Stimulated activated CD8-positive, alpha-beta memory T cell treated with anti-CD3 and anti-CD28 coated beads, Interleukin-12 subunit alpha, Interleukin-12 subunit beta, amount 100 ng/mL, for 24 hours (primary cell): ENCODE results near the gene HCN2.
"Not testable (repeated sequence)": the region's sequence is repeated elsewhere in the genome, so short reads cannot be mapped to it uniquely, and the experiment has no call there.

ENCODE experiments used
- DNase-seq: peaks from one replicate; pipeline ENCODE4 v3.0.0-alpha.2; 2020; ENCODE audit errors: extremely low read depth

The HCN2 gene

DNA sequence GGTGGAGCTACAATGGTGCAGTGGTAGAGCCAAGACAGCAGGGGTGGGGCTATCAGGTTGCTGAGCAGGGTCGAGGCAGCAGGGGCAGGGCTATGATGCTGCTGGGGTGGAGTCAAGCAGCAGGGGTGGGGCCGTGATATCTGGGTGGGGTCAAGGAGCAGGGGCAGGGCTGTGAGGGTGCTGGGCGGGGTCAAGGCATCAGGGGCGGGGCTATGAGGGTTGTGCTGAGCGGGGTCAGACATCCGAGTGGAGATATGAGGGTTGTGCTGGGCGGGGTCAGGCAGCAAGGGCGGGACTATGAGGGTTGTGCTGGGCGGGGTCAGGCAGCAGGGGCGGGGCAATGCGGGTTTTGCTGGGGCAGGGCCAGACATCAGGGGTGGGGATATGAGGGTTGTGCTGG lies 14.7 kb downstream of the HCN2 start:
- DNase-seq, result no peak

DNA sequence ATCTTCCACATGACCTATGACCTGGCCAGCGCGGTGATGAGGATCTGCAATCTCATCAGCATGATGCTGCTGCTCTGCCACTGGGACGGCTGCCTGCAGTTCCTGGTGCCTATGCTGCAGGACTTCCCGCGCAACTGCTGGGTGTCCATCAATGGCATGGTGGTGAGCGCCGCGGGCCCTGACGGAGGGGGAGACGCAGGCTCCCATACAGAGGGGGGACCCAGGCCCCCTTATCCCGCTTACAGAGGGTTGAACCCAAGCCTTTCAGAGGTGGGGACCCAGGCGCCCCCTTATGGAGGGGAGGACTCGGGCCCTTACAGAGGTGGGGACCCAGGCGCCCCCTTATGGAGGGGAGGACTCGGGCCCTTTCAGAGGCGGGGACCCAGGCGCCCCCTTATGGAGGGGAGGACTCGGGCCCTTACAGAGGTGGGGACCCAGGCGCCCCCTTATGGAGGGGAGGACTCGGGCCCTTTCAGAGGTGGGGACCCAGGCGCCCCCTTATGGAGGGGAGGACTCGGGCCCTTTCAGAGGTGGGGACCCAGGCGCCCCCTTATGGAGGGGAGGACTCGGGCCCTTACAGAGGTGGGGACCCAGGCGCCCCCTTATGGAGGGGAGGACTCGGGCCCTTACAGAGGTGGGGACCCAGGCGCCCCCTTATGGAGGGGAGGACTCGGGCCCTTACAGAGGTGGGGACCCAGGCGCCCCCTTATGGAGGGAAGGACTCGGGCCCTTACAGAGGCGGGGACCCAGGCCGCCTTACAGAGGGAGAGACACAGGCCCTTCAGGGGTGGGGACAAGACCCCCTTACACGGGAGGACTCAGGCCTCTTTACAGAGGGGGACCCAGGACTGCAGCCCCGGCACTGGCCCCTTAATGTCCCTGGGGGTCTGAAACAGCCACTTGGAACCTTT lies 15.6 kb downstream of the HCN2 start:
- not testable (repeated sequence) for DNase-seq

DNA sequence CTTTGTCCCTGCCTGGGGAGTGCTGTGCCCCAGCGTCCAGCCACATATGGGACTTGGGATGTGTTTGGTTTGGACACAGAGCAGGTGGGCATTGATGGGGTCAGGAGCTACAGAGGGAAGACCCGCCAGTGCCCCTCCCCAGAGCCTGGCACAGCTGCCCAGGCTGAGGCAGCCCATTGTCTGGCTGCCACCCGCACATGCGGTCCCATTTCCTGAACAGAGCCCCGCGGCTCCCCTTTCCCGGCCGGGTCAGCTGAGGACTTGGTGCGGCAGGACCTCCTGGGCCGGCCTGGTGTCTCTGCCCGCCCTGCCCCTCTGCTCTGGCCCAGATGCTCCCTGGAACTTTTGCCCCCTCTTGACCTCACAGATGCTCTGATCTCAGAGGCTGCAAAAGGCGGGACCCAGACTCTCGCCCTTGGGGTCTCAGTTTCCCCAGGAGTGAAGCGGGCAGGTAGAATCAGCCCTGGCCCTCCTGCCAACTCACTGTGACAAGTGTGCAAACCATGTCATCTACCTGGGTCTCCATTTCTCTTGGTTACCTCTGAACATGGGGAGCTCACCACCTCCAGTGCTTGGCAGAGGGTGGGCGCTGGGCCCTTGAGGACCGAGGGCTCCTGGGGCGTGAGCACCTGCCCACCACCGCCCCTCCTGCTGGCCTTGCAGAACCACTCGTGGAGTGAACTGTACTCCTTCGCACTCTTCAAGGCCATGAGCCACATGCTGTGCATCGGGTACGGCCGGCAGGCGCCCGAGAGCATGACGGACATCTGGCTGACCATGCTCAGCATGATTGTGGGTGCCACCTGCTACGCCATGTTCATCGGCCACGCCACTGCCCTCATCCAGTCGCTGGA lies 17.8 kb downstream of the HCN2 start:
- DNase-seq, result no peak

DNA sequence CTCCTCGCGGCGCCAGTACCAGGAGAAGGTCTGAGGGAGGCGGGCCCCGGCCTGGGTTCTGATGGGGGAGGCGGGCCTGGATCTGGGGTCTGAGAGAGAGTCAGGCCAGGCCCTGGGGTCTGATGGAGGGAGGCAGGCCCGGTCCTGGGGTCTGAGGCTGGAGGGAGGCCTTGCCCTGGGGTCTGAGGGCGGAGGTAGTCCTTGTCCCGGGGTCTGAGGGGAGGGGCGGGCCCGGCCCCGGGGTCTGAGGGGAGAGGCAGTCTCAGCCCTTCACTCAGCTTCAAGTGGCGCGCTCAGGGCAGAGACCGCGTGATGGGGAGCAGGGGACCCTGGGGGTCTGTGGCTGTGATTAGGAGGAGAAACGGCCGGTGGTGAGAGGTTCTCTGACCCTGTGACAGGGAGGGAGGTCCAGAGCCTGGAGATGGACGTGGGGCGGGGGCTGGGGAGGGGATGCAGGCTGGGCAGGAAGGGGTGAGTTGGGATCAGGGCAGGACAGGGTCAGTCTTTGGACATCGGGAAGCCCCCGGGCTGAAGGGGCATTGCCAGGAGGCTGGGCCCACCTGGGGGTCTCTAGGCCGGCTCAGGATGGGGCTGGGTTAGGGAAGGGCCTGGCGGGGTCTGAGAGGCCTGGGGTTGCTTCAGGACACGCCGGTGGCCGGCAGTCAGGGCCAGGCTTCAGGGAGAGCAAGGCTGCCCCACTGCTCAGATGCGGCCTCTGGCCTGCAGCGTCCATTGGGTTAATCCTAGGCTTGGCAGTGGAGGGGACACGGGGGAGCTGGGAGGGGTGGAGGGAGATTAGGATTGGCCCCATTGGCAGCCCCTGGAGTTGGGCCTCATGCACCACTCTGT lies 18.7 kb downstream of the HCN2 start:
- DNase-seq, result no peak

DNA sequence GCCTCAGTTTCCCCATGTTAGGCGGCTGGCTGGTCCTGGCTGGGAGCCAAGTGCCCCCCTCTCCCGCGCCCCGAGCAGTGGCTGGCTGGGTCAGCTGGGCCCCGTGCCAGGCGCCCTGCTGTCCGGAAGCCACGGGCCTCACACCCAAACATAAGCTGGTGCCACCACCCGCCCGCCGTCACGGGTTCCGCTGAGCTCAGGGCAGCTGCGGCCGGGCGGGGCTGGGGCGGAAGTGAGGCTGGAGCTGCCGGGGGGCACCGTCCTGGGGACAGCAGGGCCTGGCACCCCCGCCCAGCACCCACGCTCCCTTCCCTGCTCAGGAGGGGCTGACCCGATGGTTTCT lies 19.3 kb downstream of the HCN2 start:
- DNase-seq, result no peak

DNA sequence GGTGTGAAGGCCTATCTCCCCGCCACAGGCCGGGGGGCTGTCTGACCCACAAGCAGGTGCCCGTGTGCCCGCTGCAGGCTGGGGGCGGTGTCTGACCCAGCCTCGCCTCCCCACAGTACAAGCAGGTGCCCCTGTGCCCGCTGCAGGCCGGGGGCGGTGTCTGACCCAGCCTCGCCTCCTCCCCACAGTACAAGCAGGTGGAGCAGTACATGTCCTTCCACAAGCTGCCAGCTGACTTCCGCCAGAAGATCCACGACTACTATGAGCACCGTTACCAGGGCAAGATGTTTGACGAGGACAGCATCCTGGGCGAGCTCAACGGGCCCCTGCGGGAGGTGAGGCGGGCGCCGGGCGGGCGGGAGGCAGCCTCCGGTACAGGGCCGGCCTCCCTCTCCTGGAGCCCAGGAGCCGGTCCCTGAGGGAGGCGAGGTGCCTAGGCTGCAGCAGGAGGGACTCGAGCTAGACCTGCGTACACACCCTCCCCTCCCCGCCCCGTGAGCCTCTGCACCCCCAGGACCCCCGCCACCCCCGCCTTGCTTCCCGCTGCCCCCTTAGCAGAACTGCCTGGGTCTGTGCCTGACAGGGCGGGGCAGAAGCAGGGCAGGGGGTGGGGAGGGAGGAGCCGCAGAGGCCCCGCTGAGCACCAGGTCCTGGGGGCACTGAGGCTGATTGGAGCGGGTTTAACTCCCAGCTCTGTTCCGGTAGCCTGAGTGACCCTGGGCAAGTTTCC lies 20.6 kb downstream of the HCN2 start:
- DNase-seq, result no peak

DNA sequence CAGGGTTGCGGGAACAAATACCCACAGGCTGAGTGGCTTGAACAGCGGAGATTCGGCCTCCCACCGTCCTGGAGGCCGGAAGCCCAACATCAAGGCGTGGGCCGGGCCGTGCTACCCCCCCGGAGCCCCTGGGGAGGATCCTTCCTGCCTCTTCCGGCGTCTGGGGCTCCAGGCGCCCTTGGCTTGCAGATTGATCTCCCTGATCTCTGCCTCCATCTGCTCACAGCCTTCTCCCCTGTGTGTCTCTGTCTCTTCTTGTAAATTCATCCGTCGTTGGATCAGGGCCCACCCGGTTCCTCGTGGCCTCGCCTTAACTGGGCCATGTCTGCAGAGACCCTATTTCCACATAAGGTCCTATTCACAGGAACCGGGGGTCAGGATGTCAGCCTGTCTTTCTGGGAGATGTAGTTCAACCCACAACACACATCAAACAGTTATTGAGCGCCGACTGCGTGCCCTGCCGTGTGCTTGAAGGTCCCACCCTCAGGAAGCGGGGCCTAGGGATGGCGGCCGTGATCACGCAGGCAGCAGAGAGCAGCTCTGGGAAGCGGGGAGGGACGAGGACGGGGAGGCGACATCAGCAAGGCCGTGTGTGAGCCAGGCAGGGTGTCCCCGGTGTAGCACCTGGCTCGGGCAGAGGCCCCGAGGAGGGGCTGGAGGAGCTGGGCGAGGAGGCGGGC lies 21.3 kb downstream of the HCN2 start:
- DNase-seq, result no peak

DNA sequence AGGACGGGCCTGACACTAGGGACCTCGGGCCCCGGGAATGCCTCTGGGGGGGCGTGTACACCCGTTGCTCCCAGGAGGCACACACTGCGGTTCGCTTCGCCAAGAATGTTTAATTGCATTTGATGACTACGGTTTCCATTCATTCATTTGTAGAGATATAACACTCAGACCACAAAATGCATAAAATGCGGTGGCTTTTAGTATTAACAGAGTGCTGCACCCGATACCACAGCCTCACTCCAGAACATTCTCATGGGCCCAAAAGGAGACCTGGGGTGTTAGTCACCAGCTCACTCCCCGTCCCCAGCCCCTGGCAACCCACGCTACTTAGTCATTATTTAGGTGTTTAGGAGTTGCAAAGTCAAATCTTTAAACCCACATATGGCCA lies 21.8 kb downstream of the HCN2 start:
- no peak for DNase-seq

DNA sequence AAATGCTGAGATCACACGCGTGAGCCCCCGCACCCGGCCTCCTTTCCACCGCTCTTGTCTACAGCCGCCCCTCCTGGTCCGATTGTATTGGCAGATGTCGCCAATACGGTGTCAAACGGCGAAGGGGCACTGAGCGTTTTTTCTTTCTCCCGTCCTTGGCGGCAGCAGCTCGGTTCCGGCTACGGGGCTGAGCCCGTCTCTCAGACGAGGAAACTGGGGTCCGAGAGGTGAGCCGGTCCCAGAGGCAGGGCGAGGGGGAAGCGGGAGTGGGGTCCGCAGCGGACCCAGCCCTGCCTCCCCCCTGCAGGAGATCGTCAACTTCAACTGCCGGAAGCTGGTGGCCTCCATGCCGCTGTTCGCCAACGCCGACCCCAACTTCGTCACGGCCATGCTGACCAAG lies 23.3 kb downstream of the HCN2 start:
- no peak for DNase-seq

DNA sequence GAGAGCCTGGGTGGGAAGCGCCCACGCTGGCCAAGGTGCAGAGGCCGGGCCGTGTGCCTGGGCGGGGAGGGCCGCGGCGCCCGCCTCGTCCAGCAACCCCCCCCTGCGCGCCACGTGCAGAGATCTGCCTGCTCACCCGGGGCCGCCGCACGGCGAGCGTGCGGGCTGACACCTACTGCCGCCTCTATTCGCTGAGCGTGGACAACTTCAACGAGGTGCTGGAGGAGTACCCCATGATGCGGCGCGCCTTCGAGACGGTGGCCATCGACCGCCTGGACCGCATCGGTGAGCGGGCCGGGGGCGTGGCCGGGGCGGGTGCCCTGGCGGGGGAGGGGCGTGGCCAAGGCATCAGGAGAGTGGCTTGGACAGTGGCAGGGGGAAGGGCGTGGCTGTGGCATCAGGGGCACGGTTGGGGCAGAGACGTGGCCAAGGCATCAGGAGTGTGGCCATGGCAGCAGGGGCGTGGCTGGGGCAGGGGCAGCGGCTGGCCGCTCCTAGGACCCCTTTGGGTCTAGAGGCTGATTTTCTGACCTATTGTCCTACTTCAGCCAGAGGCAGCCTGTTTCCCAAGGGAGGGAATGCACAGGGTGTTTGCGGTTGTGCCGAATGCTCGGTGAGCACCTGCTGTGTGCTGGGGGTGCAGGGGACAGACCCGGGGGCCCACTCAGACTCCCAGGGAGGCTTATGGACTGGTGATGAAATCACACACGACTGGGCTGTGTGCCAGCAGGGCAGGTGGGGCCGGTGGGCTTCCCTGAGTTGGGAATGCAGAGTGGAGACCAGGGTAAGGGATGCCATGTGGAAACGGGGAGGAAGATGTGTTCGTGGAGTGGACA lies 24.3 kb downstream of the HCN2 start:
- no peak for DNase-seq

DNA sequence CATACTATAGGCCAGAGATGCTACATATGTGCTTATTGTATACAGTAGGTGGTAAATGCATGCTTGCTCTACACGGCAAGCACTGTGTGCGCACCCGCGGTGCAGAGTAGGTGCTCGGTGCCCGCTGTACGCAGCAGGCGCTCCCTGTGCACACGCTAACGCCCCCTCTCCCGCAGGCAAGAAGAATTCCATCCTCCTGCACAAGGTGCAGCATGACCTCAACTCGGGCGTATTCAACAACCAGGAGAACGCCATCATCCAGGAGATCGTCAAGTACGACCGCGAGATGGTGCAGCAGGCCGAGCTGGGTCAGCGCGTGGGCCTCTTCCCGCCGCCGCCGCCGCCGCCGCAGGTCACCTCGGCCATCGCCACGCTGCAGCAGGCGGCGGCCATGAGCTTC lies 25.9 kb downstream of the HCN2 start:
- DNase-seq, result no peak

DNA sequence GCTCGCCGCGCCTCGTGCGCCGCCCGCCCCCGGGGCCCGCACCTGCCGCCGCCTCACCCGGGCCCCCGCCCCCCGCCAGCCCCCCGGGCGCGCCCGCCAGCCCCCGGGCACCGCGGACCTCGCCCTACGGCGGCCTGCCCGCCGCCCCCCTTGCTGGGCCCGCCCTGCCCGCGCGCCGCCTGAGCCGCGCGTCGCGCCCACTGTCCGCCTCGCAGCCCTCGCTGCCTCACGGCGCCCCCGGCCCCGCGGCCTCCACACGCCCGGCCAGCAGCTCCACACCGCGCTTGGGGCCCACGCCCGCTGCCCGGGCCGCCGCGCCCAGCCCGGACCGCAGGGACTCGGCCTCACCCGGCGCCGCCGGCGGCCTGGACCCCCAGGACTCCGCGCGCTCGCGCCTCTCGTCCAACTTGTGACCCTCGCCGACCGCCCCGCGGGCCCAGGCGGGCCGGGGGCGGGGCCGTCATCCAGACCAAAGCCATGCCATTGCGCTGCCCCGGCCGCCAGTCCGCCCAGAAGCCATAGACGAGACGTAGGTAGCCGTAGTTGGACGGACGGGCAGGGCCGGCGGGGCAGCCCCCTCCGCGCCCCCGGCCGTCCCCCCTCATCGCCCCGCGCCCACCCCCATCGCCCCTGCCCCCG lies 26.5 kb downstream of the HCN2 start:
- DNase-seq, result no peak

DNA sequence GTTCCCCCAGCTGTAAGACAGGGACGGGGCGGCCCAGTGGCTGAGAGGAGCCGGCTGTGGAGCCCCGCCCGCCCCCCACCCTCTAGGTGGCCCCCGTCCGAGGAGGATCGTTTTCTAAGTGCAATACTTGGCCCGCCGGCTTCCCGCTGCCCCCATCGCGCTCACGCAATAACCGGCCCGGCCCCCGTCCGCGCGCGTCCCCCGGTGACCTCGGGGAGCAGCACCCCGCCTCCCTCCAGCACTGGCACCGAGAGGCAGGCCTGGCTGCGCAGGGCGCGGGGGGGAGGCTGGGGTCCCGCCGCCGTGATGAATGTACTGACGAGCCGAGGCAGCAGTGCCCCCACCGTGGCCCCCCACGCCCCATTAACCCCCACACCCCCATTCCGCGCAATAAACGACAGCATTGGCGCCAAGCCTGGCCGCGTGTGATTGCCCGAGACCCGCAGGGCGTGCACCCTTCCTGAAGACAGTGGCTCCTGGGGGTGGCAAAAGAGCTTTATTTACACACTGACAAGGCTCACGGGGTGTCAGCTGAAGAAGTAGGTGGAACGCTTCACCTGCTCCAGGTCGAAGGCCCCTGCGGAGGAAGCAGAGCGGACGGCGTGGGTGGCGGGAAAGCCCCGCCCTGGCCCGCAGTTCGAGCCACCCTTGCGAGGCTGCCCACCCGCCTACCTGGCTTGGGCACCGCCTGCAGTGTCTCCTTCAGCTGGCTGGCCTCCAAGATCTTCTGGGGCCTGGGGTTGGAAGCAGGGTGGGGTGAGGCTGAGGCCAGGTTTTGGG lies 27.3 kb downstream of the HCN2 start:
- DNase-seq, result no peak

DNA sequence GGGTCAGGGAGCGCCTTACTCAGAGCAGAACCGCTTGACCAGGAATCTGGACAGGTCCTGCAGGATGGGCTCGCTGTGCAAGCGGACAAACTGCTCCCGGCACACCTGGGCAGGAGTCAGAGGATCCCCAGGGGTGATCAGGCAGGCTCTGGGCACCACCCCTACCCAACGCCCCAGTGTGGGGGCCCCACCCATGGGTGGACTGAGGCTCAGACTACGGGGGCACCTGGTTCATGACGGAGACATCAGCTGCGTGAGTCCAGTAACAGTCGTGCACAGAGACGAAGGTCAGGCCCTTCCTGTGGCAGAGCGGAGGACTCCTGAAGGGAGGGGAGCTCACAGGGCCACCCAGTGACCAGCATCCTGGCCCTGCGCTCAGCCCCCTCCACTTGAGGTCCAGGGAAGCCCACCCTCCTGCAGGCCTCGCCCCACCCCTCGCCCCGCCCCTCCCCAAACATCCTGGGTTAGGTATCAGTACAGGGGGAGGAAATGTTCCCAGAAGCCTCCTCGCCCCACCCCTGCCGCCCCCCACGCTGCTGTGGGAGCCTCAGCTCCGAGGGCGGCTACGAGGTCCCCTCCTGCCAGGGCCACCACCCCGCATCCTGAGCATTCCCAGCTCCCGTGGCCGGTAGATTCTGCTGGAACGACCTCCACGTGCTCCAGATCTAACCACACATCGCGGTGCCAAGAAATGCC lies 28.0 kb downstream of the HCN2 start:
- DNase-seq, result no peak

DNA sequence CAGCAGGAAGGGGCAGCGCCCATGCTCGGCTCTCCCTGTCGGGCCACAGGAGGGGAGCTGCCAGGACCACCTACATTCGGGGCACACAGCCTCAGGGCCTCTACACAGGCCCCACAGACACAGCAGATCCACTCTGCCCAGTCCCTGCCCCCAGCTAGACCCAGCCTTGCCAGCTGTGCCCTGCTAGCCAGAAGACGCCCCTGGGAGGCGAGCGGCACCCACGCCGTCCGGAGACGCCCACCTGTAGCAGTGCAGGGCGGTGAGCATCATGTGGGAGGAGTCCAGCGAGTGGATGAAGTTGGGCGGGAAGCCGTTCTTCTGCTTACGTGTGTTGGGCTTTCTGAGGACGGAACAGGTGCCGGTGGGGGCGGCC lies 28.6 kb downstream of the HCN2 start:
- no peak for DNase-seq

DNA sequence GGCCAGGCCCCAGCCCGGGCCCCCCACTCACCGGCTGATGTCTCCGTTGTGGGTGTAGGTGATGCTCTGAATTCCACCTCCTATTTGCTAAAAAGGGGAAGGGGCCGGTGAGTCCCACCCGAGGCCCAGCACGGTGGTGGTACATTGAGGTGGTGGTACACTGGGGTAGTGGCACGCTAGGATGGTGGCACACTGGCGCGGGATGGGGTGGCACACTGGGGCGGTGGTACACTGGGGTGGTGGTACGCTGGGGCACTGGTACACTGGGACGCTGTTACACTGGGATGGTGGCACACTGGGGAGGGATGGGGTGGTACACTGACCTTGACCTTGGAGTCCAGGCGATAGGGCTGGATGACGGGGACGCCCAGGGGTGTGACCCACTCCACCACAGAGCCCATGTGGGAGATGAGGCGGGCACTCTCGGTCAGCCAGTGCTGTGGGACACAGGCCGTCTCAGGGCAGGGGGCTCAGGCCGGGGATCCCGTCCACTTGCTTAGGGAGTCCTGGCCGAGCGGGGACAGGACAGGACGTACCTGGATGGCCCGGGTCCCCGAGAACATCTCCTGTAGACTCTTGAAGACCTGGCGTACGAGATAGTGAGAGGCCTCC lies 29.1 kb downstream of the HCN2 start:
- DNase-seq, result no peak

DNA sequence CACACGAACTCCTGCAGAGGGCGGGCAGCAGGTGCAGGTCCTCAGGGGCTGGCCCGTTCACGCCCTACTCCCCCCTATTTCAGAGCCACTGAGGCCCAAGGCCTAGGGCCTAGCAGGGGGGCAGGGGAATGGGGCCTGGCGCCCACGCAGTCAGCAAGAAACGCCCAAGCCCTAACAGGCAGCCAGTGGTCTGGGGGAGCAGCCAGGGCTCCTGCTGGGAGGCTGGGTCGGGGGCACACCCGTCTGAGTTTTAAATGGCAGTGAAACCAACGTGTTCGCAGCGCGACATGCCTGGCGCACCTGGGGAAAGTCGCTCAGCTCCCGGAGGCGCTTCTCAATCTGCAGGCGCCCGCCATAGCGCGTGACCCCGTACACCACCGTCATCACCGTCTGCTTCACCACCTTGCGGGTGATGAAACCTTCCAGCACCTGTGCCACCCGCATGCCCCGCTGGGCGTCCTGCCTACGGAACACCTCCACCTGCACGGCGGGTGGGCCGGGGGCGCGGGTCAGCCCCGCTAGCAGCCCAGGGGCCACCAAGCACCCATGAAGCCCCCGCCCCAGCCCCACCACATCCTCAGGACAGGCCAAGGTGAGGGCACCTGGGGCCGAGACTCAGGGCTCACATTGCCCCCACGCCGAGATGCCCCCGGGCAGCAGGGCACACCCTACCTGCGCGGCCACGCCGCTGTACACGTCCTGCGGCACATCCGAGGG lies 29.8 kb downstream of the HCN2 start:
- DNase-seq, result no peak
